WTC11 (cell line): Measurements from ENCODE around the gene MYOZ3.

Experiments used
- ATF1 ChIP-seq: sonication (generic); formaldehyde crosslinking; IDR thresholded peaks from 2 replicates; pipeline ENCODE4 v1.8.1; 2023; ENCODE audit warnings: mild to moderate bottlenecking, moderate library complexity, missing genetic modification reagents
- ATF6 ChIP-seq: sonication (generic); formaldehyde crosslinking; IDR thresholded peaks from 2 replicates; pipeline ENCODE4 v1.8.1; 2023; ENCODE audit warnings: mild to moderate bottlenecking, missing genetic modification reagents
- CBFB ChIP-seq: sonication (generic); formaldehyde crosslinking; IDR thresholded peaks from 2 replicates; pipeline ENCODE4 v1.8.1; 2022; ENCODE audit warnings: mild to moderate bottlenecking, low read depth, missing genetic modification reagents
- CREB1 ChIP-seq: sonication (generic); formaldehyde crosslinking; IDR thresholded peaks from 2 replicates; pipeline ENCODE4 v1.8.0; 2023; ENCODE audit warnings: mild to moderate bottlenecking, missing genetic modification reagents
- CTCF ChIP-seq: fragments of 200-600 bp; IDR thresholded peaks from 2 replicates; pipeline ENCODE4 v1.8.0; 2022; ENCODE audit warnings: antibody characterized with exemption
- HMGA2 ChIP-seq: fragments of 250-450 bp; sonication (Bioruptor Pico); IDR thresholded peaks from 2 replicates; pipeline ENCODE4 v1.4.0; 2021; ENCODE audit warnings: mild to moderate bottlenecking, moderate library complexity
- HMGXB4 ChIP-seq: sonication (generic); formaldehyde crosslinking; IDR thresholded peaks from 2 replicates; pipeline ENCODE4 v1.8.1; 2023; ENCODE audit warnings: mild to moderate bottlenecking, moderate library complexity, missing genetic modification reagents
- IRF1 ChIP-seq: sonication (generic); formaldehyde crosslinking; IDR thresholded peaks from 2 replicates; pipeline ENCODE4 v1.8.0; 2023; ENCODE audit warnings: missing genetic modification reagents
- SP1 ChIP-seq: sonication (generic); formaldehyde crosslinking; conservative IDR thresholded peaks from 2 replicates; pipeline ENCODE4 v1.8.1; 2022; ENCODE audit warnings: missing genetic modification reagents
- ZNF532 ChIP-seq: fragments of 250-450 bp; sonication (Bioruptor Pico); IDR thresholded peaks from 2 replicates; pipeline ENCODE4 v1.9.0; 2021; ENCODE audit warnings: mild to moderate bottlenecking, borderline replicate concordance
- ZSCAN18 ChIP-seq: fragments of 250-450 bp; sonication (Bioruptor Pico); IDR thresholded peaks from 2 replicates; pipeline ENCODE4 v2.1.2; 2022; ENCODE audit warnings: mild to moderate bottlenecking, moderate library complexity

GRCh38 chr5:150621301-150621700 lies 39.8 kb upstream of the MYOZ3 start:
- TF ChIP-seq ATF1 (CRISPR knock-in tag), result no peak
- no peak for TF ChIP-seq SP1 (CRISPR knock-in tag)
- TF ChIP-seq IRF1 (CRISPR knock-in tag), result no peak
- no peak for TF ChIP-seq CBFB
- no peak for TF ChIP-seq ZSCAN18
- TF ChIP-seq HMGA2 (CRISPR knock-in tag), result no peak
- no peak for TF ChIP-seq ATF6
- TF ChIP-seq CTCF, result no peak
- no peak for TF ChIP-seq ZNF532 (CRISPR knock-in tag)
- no peak for TF ChIP-seq HMGXB4 (CRISPR knock-in tag)
- TF ChIP-seq CREB1 (CRISPR knock-in tag), result no peak
